Measurements from ENCODE around the gene SLC22A31. TPM values are rescaled to one million over a fixed set of nuclear protein-coding genes. Genes with fewer than 3 reads are reported as not detected.
"Not testable (repeated sequence)": the region's sequence is repeated elsewhere in the genome, so short reads cannot be mapped to it uniquely, and the experiment has no call there.

The SLC22A31 gene
- total RNA-seq, 2 experiments from 2014 or later: 0.23 to 0.53 TPM

DNA sequence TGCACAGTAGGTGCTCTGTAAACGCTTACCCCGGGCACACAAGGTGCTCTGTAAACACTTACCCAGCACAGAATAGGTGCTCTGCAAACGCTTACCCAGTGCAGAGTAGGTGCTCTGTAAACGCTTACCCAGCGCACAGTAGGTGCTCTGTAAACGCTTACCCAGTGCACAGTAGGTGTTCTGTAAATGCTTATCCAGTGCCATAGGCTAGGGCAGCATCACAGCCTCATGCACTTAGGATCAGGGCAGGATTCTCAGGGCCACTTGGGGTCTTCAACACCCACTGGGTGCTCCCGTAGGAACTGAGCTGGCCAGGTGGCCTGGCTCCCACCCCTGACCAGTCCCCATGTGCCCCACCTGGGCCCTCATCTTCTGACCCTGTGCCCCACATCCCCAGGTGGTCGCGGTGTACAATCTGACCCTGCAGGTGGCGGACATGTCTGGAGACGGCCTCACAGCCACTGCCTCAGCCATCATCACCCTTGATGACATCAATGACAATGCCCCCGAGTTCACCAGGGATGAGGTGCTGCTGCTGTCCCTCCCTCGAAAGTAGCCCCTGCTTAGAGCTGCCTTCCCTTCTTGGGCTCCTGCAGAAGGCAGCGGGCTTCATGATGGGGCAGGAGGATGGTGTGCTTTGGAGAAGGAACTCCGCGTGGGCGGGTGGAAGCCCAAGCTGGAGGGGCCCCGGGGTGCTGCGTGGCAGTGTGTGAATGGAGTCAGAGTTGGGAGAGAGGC is 13.1 kb downstream of the SLC22A31 start:
- Mint-ChIP-seq H3K27me3 (peaks cover 3% of the 10 kb centered on the region), H3K27ac (no peak overlapping the region), H3K9me3 (no peaks in the 10 kb centered on the region), H3K4me1 (no peaks in the 10 kb centered on the region), H3K4me3 (no peak overlapping the region), H3K36me3 (ENCODE audit: low read depth) (no peaks in the 10 kb centered on the region)
- peak; percentile 44 for DNase-seq
- ChIA-PET CTCF (no interaction called here), POLR2A (no interaction called here)

DNA sequence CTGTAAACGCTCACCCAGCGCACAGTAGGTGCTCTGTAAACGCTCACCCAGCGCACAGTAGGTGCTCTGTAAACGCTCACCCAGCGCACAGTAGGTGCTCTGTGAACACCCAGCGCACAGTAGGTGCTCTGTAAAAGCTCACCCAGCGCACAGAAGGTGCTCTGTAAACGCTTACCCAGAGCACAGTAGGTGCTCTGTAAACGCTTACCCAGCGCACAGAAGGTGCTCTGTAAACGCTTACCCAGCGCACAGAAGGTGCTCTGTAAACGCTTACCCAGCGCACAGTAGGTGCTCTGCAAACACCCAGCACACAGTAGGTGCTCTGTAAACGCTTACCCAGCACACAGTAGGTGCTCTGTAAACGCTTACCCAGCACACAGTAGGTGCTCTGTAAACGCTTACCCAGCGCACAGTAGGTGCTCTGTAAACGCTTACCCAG is 13.7 kb downstream of the SLC22A31 start:
- H3K27me3 Mint-ChIP-seq; POLR2A ChIA-PET; H3K9me3 Mint-ChIP-seq; CTCF ChIA-PET; H3K27ac Mint-ChIP-seq; H3K4me3 Mint-ChIP-seq; DNase-seq; H3K36me3 Mint-ChIP-seq (ENCODE audit: low read depth); H3K4me1 Mint-ChIP-seq: not testable (repeated sequence)

DNA sequence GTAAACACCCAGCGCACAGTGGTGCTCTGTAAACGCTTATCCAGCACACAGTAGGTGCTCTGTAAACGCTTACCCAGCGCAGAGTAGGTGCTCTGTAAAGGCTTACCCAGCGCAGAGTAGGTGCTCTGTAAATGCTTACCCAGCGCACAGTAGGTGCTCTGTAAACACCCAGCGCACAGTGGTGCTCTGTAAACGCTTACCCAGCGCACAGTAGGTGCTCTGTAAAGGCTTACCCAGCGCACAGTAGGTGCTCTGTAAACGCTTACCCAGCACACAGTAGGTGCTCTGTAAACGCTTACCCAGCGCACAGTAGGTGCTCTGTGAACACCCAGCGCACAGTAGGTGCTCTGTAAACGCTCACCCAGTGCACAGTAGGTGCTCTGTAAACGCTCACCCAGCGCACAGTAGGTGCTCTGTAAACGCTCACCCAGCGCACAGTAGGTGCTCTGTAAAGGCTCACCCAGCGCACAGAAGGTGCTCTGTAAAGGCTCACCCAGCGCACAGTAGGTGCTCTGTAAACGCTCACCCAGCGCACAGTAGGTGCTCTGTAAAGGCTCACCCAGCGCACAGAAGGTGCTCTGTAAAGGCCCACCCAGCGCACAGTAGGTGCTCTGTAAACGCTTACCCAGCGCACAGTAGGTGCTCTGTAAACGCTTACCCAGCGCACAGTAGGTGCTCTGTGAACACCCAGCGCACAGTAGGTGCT is 14.3 kb downstream of the SLC22A31 start:
- H3K27ac Mint-ChIP-seq; H3K4me1 Mint-ChIP-seq; CTCF ChIA-PET; H3K9me3 Mint-ChIP-seq; H3K36me3 Mint-ChIP-seq (ENCODE audit: low read depth); DNase-seq; H3K4me3 Mint-ChIP-seq; H3K27me3 Mint-ChIP-seq: not testable (repeated sequence)
- POLR2A ChIA-PET: interaction anchor here (0.8 kb wide), 1 partner anchor 32 kb away, joined by 4 read pairs; the partner anchor contains the start of gene ZNF778

DNA sequence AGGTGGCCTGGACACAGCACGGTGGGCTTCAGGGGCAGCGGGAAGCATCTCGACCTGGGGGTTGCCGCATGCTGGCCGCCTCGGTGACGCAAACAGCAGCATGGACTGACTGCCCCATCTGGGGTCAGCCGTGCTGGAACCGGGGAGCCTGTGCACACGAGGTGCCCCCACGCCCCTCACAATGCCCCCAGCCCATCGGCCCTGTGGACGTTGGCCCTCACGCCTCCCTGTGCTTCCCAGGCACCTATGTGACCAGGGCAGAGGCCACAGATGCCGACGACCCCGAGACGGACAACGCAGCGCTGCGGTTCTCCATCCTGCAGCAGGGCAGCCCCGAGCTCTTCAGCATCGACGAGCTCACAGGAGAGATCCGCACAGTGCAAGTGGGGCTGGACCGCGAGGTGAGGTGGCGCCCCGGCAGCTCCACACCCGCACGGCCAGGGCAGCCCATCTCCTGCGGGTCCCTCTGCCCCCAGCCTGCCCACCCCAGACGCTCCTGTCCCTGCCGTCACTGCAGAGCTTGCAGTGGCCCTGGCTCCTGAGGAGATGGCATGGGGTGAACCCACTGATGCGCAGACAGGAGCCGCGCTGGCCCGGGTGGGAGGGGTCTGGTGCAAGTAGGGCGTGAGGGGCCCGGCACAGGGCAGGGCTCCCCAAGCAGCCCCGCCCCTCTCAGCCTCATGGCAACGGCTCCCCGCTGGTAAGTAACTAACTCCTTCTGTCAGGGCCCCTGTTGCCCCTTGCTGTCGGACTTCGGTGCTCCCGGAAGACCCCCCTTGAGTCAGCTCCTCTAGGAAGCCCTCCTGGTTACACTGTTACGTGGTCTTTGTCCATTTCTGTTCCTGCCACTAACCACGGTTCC is 15.2 kb downstream of the SLC22A31 start:
- Mint-ChIP-seq H3K9me3 (no peaks in the 10 kb centered on the region), H3K4me3 (no peak overlapping the region), H3K36me3 (ENCODE audit: low read depth) (no peaks in the 10 kb centered on the region), H3K27ac (no peak overlapping the region), H3K27me3 (no peaks in the 10 kb centered on the region), H3K4me1 (no peaks in the 10 kb centered on the region)
- CTCF ChIA-PET: no interaction called here
- POLR2A ChIA-PET: interaction anchor here (0.8 to 2.0 kb wide), 3 partner anchors 11 to 373 kb away, joined by 4 to 5 read pairs (median 4); partner anchors contain the start of genes APRT and ZNF778
- DNase-seq: peak; percentile 46

DNA sequence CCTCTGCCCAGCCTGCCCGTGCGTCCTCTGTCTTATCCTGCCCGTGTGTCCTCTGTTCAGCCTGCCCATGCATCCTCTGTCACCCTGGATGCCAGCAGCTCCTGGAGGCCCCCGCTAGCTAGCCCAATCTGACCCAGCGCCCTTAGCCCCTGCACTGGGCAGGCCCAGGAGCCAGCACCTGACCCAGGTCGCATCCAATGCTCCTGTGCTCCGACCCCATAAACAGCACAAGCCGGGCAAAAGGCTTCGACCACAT is 15.7 kb downstream of the SLC22A31 start:
- no peaks in the 10 kb centered on the region for H3K4me1 Mint-ChIP-seq
- no peak overlapping the region for H3K27ac Mint-ChIP-seq
- DNase-seq: no peak
- ChIA-PET CTCF (no interaction called here), POLR2A (interaction anchor here (1.0 to 2.0 kb wide), 2 partner anchors 11 to 372 kb away, joined by 4 to 5 read pairs; partner anchors contain the start of gene APRT)
- H3K4me3 Mint-ChIP-seq: no peak overlapping the region
- H3K36me3 Mint-ChIP-seq (ENCODE audit: low read depth): no peaks in the 10 kb centered on the region
- H3K9me3 Mint-ChIP-seq: no peaks in the 10 kb centered on the region
- no peaks in the 10 kb centered on the region for H3K27me3 Mint-ChIP-seq

DNA sequence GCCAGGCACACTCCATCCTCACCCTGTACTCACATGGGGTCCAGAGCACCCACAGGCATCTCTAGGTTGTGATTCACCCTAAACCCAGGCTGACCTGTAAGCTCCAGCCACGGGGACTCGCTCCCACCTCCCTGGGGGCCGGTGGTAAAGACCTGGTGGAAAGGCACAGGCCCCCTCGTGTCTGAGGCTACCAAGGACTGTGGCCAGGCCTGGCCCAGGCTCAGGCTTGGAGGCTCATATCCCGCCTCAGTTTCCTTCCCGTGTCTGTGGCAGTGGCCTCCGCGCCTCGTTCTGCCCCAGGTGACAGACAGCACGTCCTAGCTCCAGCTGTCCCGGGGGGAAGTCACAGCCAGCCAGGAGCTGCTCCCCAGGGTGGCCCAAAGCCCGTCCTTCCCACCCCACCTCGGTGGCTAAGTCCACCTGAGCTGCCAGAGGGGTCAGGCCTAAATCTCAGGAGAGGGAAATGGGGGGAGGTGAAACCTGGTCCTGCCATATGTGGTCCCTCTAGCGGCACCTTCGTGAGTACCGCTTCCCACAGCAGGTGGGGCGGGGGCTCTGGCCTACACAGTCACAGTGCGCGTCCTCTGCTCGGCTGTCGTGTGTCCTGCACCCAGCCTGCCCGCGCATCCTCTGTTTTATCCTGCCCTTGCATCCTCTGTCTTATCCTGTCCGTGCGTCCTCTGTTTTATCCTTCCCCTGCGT is 16.2 kb downstream of the SLC22A31 start:
- DNase-seq: no peak
- H3K4me3 Mint-ChIP-seq: no peak overlapping the region
- no peak overlapping the region for H3K27ac Mint-ChIP-seq
- no peaks in the 10 kb centered on the region for H3K36me3 Mint-ChIP-seq (ENCODE audit: low read depth)
- H3K4me1 Mint-ChIP-seq: no peaks in the 10 kb centered on the region
- no peaks in the 10 kb centered on the region for H3K9me3 Mint-ChIP-seq
- ChIA-PET CTCF (no interaction called here), POLR2A (interaction anchor here (2.0 kb wide), 1 partner anchor 372 kb away, joined by 4 read pairs; the partner anchor contains the start of gene APRT)
- no peaks in the 10 kb centered on the region for H3K27me3 Mint-ChIP-seq

DNA sequence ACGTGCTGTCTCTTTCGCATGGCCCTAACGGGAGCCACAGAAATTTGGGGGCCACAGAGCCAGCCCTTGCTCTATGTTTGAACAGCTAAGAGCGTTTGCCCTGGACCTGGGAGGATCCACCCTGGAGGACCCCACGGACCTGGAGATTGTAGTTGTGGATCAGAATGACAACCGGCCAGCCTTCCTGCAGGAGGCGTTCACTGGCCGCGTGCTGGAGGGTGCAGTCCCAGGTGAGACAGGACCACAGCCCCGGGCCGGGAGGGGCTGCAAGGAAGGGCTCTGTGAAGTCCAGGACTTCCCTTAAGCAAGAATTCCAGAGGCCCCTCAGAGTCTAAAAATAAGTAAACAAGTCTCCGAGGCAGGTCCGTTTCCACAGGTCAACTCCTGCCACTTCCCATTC is 16.9 kb downstream of the SLC22A31 start:
- no peak for DNase-seq
- Mint-ChIP-seq H3K4me3 (no peak overlapping the region), H3K27ac (no peak overlapping the region), H3K27me3 (no peaks in the 10 kb centered on the region), H3K9me3 (no peaks in the 10 kb centered on the region), H3K4me1 (no peaks in the 10 kb centered on the region), H3K36me3 (ENCODE audit: low read depth) (no peaks in the 10 kb centered on the region)
- ChIA-PET POLR2A (interaction anchor here (2.0 kb wide), 1 partner anchor 371 kb away, joined by 4 read pairs; the partner anchor contains the start of gene APRT), CTCF (no interaction called here)

DNA sequence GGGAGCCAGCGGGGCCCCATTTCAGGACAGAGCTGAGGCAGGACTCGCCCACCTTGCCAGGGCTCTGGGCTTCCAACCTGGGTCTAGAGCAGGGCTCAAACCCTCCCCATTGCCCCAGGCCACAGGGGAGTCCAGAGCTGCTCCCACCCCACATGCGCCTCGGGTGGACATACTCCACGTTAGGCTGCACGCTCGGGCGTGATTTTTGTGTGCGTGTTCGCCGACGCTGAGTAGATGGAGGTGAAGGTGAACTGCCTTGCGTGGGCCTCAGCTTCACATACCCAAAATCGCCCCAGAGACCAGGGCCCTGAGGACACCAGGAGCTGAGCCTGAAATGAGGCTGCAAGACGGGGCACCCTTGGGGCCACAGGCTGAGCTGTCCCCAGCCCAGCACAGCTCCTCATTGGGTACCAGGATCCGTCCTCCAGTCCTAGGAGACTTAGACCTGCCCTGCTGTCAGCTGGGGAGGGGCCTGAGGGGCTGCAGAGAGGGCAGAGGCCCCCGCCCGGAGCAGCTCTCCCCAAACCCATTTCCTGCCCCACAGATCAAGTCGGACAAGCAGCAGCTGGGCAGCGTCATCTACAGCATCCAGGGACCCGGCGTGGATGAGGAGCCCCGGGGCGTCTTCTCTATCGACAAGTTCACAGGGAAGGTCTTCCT is 20.6 kb downstream of the SLC22A31 start:
- ChIA-PET CTCF (no interaction called here), POLR2A (no interaction called here)
- Mint-ChIP-seq H3K4me3 (no peak overlapping the region), H3K27me3 (no peaks in the 10 kb centered on the region), H3K36me3 (ENCODE audit: low read depth) (no peaks in the 10 kb centered on the region), H3K9me3 (no peaks in the 10 kb centered on the region), H3K4me1 (no peaks in the 10 kb centered on the region), H3K27ac (no peak overlapping the region)
- DNase-seq: no peak

DNA sequence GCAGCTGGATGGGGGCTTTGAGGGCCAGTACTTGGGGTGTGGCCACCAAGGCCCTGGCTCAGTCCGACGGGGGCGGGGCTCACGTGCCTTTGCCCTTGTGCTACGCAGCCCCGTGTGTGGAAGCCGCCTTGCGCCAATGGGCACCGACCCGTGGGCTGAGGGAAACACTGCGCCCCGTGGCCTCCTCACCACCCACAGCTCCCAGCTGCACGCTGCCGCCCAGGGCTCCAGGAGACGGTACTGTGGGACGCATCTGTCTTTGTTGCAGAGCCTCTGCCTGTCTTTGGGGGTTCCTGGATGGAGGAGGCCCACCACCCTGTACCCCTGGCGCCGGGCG is 21.2 kb downstream of the SLC22A31 start:
- ChIA-PET CTCF (no interaction called here), POLR2A (no interaction called here)
- Mint-ChIP-seq H3K4me1 (no peaks in the 10 kb centered on the region), H3K4me3 (no peak overlapping the region), H3K9me3 (no peaks in the 10 kb centered on the region), H3K27ac (no peak overlapping the region), H3K27me3 (no peaks in the 10 kb centered on the region), H3K36me3 (ENCODE audit: low read depth) (no peaks in the 10 kb centered on the region)
- no peak for DNase-seq

DNA sequence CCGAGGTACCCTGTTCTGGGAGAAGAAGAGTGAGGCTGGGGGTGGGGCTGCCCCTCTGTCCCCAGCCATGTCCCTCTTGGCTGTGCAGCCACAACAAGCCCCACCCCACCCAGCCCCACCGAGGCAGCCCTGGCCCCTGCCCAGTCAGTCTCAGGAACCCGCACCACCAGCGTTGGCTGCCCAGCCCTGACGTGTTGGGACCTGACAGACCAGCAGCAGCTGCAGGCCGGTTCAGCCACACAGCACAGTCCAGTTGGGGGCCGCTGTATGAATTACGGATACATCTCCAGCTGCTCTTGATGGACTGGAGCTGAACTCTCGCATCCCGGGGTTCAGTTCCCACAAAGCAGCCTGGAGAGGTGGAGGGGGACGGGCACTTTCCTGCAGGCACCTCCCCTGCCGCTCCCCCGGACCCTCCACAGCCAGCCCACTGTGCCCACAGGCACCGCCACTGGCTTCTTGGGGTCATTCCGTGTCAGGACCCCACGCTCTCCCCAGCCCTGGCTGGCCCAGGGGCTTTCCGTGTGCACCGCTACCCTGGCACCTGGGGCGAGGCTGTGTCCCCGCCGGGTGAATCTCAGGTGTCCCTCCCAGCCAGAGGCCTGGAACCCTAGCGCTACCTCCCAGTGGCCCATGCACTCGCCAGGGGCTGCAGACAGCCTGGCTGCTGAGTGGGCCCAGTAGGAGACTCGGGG is 21.7 kb downstream of the SLC22A31 start:
- ChIA-PET POLR2A (no interaction called here), CTCF (no interaction called here)
- H3K4me1 Mint-ChIP-seq: no peaks in the 10 kb centered on the region
- H3K27me3 Mint-ChIP-seq: no peaks in the 10 kb centered on the region
- H3K4me3 Mint-ChIP-seq: no peak overlapping the region
- H3K36me3 Mint-ChIP-seq (ENCODE audit: low read depth): no peaks in the 10 kb centered on the region
- H3K27ac Mint-ChIP-seq: no peak overlapping the region
- H3K9me3 Mint-ChIP-seq: no peaks in the 10 kb centered on the region
- DNase-seq: no peak

DNA sequence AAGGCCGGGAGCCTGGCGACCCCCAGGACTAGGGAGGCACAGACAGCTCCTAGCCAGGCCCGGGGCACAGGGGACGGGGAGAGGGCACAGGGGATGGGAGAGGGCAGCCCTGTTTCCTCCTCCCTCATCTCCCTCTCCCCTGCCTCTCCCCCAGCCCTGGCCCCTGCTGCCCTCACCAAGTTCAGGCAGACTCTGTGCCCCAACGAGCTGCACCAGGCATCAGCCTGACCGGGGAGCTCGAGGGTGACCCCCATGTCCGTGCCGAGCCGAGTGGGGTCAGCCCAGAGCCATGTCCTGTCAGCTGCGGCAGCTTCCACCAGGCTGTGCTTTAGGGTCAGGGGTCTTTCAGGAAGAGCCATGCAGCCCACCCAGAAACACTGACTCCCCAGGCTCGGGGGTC is 22.8 kb downstream of the SLC22A31 start:
- CTCF ChIA-PET: no interaction called here
- H3K27ac Mint-ChIP-seq: no peak overlapping the region
- H3K27me3 Mint-ChIP-seq: no peaks in the 10 kb centered on the region
- DNase-seq: no peak
- no peak overlapping the region for H3K4me3 Mint-ChIP-seq
- POLR2A ChIA-PET: no interaction called here
- H3K9me3 Mint-ChIP-seq: no peaks in the 10 kb centered on the region
- H3K36me3 Mint-ChIP-seq (ENCODE audit: low read depth): no peaks in the 10 kb centered on the region
- no peaks in the 10 kb centered on the region for H3K4me1 Mint-ChIP-seq

DNA sequence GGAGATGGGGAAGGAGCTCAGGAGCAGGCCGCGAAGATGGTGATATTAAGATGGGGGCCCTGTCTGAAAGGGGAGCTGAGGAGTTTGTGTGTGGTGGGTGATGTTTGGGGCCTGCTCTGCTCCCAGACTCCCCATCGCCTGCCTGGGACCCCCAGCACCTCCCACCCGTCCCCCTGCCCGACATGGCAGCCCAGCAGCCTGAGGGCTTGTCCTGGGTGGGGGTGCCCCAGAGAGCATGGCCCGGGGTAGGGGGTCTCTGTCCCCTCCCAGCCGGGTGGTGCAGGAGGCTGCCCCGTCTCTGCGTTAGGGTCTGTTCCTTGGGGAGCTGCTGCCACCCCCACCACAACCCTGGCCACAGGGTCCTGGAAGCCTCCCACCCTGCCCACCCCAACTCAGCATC is 23.6 kb downstream of the SLC22A31 start:
- POLR2A ChIA-PET: no interaction called here
- H3K4me1 Mint-ChIP-seq: no peaks in the 10 kb centered on the region
- no peak overlapping the region for H3K4me3 Mint-ChIP-seq
- H3K36me3 Mint-ChIP-seq (ENCODE audit: low read depth): no peaks in the 10 kb centered on the region
- no peak for DNase-seq
- H3K9me3 Mint-ChIP-seq: no peaks in the 10 kb centered on the region
- H3K27me3 Mint-ChIP-seq: no peaks in the 10 kb centered on the region
- no peak overlapping the region for H3K27ac Mint-ChIP-seq
- CTCF ChIA-PET: no interaction called here

Data from activated CD4-positive, alpha-beta memory T cell treated with anti-CD3 and anti-CD28 coated beads, Interleukin-2, amount 10 ng/mL, durations not matched to agents 7 days and 5 days (primary cell).